ENCODE results near the gene MBD5.
A peak's percentile ranks its signal among the peaks of the same experiment; 100 is the strongest.
"Not testable (repeated sequence)": the region's sequence is repeated elsewhere in the genome, so short reads cannot be mapped to it uniquely, and the experiment has no call there.

The MBD5 gene
- total RNA-seq = 7.6 to 23.9 reads per million in 2 experiments

DNA sequence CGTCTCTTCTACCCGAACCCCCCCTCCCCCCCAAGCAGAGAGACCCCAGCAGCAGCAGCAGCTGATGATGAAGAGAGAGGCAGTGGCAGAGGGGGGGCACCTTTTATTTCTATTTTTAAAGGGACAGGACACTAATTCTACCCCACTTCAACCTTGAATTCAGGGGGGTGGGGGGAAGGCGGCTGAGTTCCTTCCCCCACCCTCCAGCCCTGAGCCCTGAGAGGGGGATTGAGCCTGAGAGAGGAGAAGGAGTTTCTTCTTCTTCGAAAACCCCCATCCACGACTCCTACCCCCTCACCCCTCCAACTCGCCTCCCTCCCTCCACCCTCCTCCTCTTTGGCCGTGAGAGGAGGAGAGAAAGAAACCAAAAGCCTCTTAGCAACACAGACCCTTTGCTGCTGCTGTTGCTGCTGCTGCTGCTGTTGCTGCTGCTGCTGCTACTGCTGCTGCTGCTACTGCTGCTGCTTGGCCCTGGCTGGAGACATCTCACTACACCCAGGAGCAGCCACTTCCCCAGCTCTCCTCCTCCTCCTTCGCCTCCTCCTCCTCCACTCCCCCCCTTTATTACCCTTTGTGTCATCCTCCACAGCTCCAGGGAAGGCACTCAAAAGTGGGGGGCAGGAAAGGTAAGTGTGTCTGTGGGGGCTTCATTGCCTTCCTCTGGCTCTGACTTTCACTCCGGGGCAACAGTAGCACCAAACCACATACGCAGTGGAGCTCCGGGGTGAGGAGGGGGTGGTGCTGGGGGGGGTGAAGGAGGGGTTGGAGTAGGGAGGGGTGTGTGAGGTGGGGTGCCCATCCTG, at the start of gene MBD5:
Gene MBD5 (plus strand): TSS at position 33 of the 803 bp plus-strand sequence.
- DNase-seq (ENCODE audit: low read depth) = peak; percentile 50

DNA sequence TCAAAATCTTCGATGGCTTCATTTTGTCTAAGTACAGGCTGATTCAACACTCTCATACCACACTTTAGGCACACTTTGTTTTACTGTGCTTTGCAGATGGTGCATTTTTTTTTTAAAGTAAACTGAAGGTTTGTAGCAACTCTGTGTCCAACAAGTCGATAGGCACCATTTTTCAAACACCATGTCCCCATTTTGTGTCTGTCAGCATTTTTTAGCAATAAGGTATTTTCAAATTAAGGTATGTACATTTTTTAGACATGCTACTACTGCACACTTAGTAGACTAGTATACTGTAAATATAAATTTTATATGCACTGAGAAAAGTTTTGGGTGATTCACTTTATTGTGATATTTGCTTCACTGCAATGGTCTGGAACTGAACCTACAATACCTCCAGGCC, 44.8 kb upstream of the MBD5 start:
- no peak for DNase-seq (ENCODE audit: low read depth)

DNA sequence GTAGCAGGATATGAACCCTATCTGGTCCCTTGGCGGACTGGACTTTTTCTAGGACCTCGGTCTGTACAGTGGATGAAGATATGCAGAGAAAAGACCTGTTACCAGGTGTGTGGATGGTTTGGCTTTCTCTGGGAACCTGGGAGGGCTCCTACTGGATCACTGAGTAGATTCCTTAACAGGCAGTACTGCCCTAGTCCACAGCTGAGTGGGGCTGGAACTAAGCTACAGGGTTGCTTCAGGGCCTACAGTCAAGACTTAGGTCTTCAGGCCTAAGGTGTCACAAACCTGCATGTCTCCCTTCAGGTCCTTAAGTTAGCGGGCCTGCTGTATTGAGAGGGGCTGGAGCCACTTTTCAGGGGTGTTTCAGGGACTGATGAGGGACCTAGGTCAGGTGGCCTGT, 43.2 kb upstream of the MBD5 start:
- DNase-seq (ENCODE audit: low read depth) = no peak

DNA sequence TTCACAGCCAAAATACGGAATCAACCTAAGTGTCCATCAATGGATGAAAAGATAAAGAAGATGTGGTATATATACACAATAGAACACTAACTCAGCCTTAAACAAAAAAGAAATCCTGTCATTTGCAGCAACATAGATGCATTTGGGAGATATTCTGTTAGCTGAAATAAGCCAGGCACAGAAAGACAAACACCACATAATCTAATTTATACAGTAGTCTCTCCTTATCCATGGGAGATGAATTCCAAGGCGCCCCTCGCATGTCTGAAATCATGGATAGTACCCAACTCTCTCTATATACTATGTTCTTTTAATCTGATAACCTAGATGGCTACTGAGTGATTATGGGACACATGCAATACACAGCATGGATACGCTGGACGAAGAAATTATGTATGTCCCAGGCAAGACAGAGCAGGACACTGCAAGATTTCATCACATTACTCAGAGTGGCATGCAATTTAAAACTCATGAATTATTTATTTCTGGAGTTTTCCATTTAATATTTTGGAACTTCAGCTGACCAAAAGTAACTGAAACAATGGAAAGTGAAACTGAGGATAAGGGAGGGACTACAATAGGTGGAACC, 39.9 kb upstream of the MBD5 start:
- DNase-seq (ENCODE audit: low read depth) = no peak

DNA sequence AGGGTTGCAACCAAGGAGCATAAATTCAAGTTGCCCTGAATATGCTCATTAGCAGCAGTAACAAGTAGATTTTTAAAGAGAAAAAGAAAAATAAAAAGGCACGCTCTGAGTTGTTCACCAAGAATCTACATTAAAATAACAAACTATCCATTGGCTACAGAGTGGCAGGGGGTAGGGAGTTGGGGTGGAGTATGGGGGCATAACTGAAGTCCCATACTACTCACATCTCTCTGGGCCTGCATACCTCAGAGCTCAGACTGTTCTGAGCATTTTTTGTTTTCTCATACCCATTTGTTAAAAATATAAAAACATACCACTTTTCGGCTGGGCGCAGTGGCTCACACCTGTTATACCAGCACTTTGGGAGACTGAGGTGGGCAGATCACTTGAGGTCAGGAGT, 31.8 kb upstream of the MBD5 start:
- no peak for DNase-seq (ENCODE audit: low read depth)

DNA sequence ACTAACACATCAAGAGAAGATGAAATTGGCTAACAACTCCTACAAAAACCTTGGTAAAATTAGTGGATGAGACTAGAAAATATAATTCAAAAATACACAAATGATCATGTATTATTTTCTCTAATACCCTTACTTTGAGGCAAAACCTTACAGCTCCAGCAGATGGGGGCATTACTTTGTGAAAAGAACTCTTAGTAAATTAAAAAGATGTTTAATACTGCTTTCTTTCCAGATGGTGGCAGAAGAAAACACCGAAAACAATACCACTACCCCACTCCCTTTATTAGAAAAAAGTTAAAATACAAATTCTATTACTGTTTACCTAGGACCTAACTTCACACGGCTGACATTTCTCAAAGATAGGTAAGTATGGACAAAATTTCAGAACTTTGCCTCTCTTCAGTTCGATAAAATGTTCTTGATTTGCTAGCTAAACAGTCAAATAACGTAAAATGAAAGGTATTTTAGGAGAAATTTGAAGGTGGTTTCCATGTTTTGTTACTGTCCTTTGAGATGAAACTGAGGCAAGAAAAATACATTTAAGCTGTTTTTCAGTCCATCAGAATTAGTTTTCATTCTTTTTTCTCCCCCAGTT, 31.0 kb upstream of the MBD5 start:
- peak; percentile 12 for DNase-seq (ENCODE audit: low read depth)

DNA sequence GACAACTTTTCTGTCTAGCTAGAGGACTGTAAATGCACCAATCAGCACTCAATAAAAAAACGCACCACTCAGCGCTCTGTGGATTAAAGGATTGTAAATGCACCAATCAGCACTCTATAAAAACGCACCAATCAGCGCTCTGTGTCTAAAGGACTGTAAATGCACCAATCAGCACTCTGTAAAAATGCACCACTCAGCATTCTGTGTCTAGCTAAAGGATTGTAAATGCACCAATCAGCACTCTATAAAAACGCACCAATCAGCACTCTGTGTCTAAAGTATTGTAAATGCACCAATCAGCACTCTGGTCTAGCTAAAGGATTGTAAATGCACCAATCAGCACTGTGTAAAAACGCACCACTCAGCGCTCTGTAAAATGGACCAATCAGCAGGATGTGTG, 25.9 kb upstream of the MBD5 start:
- not testable (repeated sequence) for DNase-seq (ENCODE audit: low read depth)

DNA sequence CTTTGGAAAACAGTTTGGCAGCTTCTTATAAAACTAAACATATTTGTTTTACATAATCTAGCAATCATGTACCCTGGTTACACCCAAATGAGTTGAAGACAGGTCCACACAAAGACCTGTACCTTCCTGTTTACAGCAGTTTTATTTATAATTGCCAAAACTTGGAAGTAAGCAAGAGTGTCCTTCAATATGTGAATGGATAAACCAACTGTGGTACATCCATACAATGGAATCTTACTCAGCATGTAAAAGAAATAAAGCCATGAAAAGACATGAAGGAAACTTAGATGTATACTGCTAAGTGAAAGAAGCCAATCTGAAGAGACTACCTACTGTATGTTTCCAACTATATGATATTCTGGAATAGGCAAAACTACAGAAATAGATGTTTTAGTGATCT, 24.1 kb upstream of the MBD5 start:
- no peak for DNase-seq (ENCODE audit: low read depth)

DNA sequence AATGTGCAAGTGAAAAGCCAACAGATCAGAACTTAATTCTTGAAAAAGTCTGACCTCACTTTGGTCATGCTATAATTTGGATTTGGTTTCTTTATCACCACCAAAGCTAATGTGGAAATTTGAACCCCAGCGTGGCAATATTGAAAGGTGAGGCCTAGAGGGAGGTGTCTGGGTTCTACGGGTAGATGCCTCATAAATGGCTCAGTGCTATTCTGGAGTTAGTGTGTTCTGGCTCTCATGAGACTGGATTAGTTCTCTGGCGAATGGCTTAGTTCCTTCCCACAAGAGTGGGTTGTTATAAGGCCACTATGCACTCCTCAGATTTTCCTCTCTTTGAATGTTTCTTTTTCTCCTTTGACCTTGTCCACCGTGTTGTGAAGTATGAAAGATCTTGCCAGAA, 22.7 kb upstream of the MBD5 start:
- DNase-seq (ENCODE audit: low read depth) = no peak

DNA sequence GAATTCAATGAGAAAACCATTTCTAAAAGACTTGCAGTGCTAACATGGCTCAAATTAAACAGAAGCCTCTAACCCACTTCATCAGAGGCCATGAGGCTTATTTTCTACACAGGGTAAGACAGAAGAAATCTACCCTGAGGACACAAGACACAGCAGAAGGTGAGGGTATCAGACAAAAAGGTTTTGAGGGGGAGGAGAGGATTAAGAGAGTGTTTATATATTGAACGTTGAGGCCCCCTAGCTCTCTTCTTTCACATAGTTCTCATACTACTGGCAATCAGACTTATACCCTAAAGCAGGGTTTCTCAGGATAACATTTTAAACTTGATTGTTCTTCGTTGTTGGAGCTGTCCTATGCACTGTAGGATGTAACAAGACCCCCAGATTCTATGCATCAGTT, 21.8 kb upstream of the MBD5 start:
- DNase-seq (ENCODE audit: low read depth) = no peak

DNA sequence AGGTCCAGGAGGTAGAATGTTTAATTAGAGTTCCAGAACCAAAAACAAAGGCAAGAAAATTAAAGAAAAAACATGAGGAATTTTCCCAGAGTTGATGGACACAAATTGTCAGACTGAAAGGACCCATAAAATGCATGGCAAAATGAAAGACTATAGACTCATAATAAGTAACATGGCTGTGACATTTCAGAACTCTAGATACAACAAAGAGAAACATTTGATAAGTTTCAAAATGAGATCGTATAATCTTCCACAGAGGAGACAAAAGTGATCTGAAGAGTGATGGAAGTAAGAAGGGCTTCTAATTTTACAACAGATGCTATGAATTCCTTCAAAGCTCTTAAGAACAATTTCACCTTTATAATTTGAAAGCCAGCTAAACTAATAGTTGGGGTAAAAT, 20.8 kb upstream of the MBD5 start:
- no peak for DNase-seq (ENCODE audit: low read depth)

DNA sequence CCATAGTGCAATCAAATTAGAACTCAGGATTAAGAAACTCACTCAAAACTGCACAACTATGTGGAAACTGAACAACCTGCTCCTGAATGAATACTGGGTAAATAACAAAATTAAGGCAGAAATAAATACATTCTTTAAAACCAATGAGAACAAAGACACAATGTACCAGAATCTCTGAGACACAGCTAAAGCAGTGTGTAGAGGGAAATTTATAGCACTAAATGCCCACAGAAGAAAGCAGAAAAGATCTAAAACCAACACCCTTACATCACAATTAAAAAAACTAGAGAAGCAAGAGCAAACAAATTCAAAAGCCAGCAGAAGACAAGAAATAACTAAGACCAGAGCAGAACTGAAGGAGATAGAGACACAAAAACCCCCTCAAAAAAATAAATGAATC, 18.5 kb upstream of the MBD5 start:
- DNase-seq (ENCODE audit: low read depth) = not testable (repeated sequence)

DNA sequence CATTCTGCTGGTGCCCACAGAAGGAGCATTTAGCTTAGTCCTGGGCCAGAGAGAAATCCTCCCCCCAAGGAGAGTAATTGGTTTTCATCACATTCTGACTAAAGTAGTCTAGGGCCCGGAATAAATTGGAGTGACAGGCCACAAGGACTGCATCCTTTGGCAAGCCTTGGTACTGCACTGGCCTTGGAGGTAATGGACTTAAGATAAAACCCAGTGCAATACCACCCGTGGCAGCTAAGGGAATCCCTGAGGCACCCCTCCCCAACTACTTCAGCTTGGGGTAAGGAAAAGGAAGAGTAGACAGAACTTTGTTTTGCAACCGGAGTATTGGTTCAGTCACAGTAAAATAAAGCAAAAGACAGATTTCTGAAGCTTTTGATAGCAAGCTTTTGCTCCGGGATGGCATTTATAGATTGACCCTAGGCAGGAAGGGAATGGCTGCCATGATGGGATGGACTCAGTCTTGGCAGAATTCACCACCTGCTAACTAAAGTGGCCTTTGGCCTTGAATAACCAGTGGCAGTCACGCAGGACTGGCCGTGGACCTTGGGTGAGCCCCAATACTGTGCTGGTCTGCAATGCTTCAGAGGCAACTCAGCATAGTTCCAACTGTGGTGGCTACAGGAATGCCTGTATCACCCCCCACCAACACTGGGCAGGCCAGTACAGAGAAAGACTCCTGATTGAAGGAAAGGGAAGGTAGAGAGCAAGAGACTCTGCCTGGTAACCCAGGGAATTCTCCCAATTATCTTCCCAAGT, 14.5 kb upstream of the MBD5 start:
- DNase-seq (ENCODE audit: low read depth) = no peak

DNA sequence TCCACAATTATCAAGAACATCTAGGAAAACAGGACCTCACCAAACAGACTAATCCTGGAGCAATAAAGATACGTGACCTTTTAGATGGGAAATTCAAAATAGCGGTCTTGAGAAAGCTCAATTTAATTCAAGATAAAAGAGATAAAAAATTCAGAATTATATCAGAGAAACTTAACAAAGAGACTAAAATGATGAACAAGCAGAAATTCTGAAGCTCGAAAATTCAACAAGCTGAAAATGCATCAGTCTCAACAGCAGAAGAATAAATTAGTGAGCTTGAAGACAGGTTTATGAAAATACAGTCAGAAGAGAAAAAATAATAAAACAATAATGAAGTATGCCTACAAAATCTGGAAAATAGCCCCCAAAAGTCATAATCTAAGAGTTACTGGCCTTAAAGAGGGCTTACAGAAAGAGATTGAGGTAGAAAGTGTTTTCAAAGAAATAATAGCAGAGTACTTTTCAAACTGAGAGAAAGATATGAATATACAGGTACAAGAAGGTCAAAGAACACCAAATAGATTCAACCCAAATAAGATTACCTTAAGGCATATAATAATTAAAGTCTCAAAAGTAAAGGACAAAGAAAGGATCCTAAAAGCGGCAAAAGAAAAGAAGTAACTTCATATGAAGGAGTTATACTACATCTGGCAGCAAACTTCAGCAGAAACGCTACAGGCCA, 13.5 kb upstream of the MBD5 start:
- no peak for DNase-seq (ENCODE audit: low read depth)

DNA sequence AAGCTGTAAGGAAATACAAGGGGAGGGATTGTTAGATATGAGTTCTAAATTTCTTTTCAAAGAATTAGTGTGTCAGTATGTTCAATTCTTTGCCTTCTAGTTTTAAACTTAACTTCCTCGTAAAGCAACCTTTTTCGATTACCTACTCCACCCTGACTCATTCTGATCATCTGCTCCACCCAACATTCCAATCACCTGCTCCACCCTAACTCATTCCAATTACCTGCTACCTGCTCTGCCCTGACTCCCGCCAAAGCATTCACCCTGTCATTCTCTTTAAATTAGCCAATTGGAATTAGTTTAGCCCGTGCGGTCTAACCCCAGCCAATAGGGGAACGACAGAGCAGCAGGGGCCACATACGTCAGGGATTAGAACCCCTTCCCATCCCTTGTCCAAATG, 12.5 kb upstream of the MBD5 start:
- not testable (repeated sequence) for DNase-seq (ENCODE audit: low read depth)

DNA sequence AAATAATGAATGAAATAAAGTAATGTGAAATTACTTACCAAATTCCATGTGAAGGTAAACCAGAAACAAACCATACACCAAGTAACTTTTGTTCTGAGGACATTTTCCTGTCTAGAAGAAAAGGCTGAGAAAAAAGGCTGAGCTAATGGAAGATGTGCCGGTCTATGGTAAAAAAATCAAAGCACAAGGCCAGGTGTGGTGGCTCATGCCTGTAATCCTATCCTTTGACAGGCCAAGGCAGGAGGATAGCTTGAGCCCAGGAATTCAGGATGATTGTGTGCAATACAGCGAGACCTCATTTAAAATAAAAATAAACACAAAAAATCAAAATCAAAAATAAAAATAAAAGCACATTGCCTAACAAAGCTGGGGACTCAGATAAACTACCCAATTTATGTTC, 7.0 kb upstream of the MBD5 start:
- DNase-seq (ENCODE audit: low read depth) = no peak

DNA sequence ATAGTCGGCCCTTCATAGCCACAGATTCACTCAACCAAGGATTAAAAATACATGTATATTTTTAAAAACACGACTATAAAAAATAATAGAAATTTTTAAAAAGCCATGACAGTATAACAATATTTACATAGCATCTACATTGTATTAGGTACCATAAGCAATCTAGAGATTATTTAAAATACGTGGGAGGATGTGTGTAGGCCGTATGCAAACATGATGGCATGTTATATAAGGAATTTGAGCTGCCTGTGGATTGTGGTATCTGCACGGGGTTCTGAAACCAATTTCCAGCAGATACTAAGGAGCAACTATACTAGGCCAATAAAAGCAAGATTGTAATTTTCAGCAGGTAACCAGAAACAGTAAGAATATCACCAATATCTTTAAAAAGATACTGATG, 6.3 kb upstream of the MBD5 start:
- DNase-seq (ENCODE audit: low read depth) = no peak

DNA sequence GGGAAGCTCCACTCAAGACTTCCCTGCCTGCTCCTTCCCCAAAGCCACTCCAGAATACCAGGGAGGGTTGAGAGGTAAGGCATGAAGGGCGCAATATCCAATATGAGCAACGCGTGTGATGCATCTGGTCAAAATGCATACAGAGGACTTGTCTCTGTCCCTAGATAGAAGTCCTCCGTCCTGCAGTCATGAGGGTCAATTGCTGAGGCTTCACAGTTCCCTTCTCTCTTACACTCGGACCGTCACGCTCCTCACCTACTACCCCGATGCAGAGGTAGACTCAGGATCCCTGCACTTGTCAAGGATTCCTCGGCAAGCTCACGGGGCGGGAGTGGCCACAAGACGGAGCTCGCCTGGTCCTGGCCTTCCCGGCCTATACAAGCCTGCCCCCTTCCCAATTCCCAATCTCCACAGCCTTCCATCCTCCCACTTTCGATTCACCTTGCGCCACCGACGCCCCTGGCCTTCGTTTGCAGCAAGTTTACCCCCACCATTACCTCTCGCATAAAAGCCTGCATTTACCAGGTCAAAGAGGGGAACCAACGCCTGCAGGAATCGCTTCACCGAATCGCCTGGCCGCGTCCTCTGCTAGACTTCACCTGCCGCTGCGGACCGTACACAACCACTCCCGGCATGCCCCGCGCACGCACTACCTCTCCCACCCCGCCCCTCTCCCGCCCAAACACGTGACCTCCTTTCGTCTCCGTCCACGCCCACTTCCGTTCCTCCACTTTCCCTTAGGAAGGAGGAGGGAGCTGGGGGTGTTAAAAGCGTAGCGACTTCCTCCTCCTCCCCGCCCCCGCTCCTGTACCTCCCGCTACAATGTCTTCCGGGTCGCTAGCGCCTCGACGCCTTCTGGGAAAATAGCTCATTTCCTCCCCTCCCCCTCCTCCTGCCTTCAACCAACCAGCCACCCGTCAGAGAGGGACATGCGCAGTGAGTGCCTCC, 506 bp upstream of the MBD5 start, which contains the start of gene ORC4:
Gene ORC4 (minus strand): TSS at position 627 of the 948 bp plus-strand sequence. CDS start 44,779 bp downstream, outside the sequence.
- peak; percentile 96 for DNase-seq (ENCODE audit: low read depth)

DNA sequence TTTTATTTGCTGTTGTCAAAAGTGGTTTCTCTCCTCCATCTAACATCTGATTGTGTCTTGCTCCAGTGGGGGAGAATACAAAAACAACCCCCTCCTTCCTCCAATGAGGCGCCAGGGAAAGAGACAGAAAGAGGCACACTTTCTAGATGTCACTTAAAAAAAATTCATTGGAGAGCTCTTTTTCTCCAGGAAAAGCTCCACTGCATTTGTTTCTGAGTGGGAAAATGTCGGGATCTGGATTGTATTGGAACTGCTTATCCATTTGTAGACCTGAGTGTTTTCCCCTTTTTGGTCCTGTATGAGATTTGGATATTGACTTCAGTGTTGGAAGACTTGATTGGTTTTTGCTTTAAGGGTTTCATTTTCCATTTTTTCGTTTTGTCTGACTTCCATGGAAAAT, 995 bp downstream of the MBD5 start:
- no peak for DNase-seq (ENCODE audit: low read depth)

DNA sequence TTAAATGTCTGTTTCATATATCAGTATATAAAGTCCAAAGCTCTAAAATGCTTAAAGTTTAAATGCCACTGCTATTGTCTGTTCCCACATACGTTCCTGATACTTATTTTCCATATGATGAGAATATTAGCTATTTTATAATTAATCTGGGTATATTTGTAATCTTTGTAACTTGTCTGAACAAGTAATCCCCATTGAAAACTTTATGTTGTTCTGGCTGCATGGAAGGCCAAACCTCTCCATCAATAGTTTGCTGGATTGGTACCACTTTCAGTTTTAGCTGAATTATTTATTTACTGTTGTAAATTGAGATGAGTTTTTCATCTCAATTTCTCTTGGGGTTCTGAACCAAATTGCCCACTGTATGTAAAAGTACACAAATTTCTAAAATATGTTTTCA, 1.5 kb downstream of the MBD5 start:
- no peak for DNase-seq (ENCODE audit: low read depth)

DNA sequence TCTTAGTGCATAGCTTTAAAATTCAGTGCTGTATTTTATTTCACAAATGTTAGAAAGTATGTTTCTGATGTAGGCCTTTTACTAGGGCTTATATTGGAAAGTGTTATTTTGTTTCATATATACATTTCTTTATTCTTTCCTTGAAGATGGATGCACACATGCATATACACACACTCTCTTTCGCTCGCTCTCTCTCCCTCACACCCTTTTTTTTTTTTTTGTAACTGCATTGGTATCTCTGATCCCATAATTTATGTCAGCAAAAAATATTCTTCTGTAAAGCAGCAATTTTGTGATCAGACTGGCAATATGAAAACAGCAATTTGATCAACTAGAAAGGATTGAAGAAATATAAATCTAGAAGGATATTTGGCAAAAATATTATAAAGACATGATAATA, 2.0 kb downstream of the MBD5 start:
- DNase-seq (ENCODE audit: low read depth) = no peak
